H1 (cell line): Measurements from ENCODE around the gene WDR45B. TPM values are rescaled to one million over a fixed set of nuclear protein-coding genes. Genes with fewer than 3 reads are reported as not detected.

ENCODE experiments used
- CTCF ChIA-PET: fragments of 300-600 bp; sonication (Branson Sonifier 250); formaldehyde crosslinking; loops from one replicate; lab custom pipeline; 2021; ENCODE audit not compliant: partially characterized antibody; lab: Charles Lee
- POLR2A ChIA-PET: fragments of 300-600 bp; sonication (Branson Sonifier 250); formaldehyde crosslinking; loops from one replicate; lab custom pipeline; 2021; ENCODE audit warnings: inconsistent platforms; ENCODE audit not compliant: partially characterized antibody; lab: Charles Lee
- DNase-seq, 2 experiments: peaks; one replicate each; pipeline versions ENCODE4 v3.0.0 to v3.0.0-alpha.2; 2010 to 2022; ENCODE audit warnings: low spot score in 2 of 2, low read depth in 1 of 2, mixed read lengths in 1 of 2
- FAIRE-seq: peaks from 2 replicates; lab custom pipeline; 2011; peaks lifted over from hg19 to GRCh38; lab: Jason Lieb, UNC
- H2AFZ ChIP-seq: 2 replicates; pipeline ENCODE4 v1.8.1; 2012; ENCODE audit warnings: low read length, inconsistent platforms
- H2AK5ac ChIP-seq: 2 replicates; pipeline ENCODE4 v1.6.1; 2013; ENCODE audit warnings: low read depth, low read length
- H2BK120ac ChIP-seq: replicated peaks from 2 replicates; pipeline ENCODE3; 2013; ENCODE audit warnings: low read depth, low read length, inconsistent platforms
- H2BK12ac ChIP-seq: 2 replicates; pipeline ENCODE4 v1.6.1; 2013; ENCODE audit warnings: low read depth, low read length
- H2BK15ac ChIP-seq: 2 replicates; pipeline ENCODE4 v1.6.1; 2013; ENCODE audit warnings: low read length
- H2BK20ac ChIP-seq: 2 replicates; pipeline ENCODE4 v1.6.1; 2013; ENCODE audit warnings: low read length
- H2BK5ac ChIP-seq: 2 replicates; pipeline ENCODE4 v1.6.1; 2013; ENCODE audit warnings: low read depth, low read length
- H3K14ac ChIP-seq: 2 replicates; pipeline ENCODE4 v1.6.1; 2013; ENCODE audit warnings: inconsistent platforms; ENCODE audit not compliant: insufficient read length
- H3K18ac ChIP-seq: 2 replicates; pipeline ENCODE4 v1.6.1; 2013; ENCODE audit warnings: low read length; ENCODE audit errors: extremely low read depth
- H3K23ac ChIP-seq: 2 replicates; pipeline ENCODE4 v1.6.1; 2013; ENCODE audit warnings: inconsistent platforms; ENCODE audit not compliant: insufficient read length
- H3K23me2 ChIP-seq: 2 replicates; pipeline ENCODE4 v1.6.1; 2013; ENCODE audit warnings: low read depth, low read length
- H3K27ac ChIP-seq: 2 replicates; pipeline ENCODE4 v1.6.1; 2011; ENCODE audit warnings: low read depth, low read length, inconsistent platforms
- H3K27me3 ChIP-seq, 4 experiments: replicated peaks in 1 of 4; 1 replicate in 1 of 4; 2 replicates in 3 of 4; pipeline versions ENCODE4 v1.6.1 to v1.8.1; 2011 to 2013; ENCODE audit warnings: low read length in 3 of 4, mild to moderate bottlenecking in 3 of 4, inconsistent platforms in 2 of 4, mixed read lengths in 2 of 4, moderate library complexity in 1 of 4; ENCODE audit not compliant: control insufficient read depth in 3 of 4, insufficient read depth in 3 of 4; ENCODE audit errors: extremely low read depth in 1 of 4
- H3K36me3 ChIP-seq, 4 experiments: 2 replicates each; pipeline versions ENCODE4 v1.6.1 to v1.8.1; 2011 to 2013; ENCODE audit warnings: mild to moderate bottlenecking in 4 of 4, low read length in 3 of 4, moderate library complexity in 2 of 4, control low read depth in 1 of 4, inconsistent platforms in 1 of 4; ENCODE audit not compliant: insufficient read depth in 4 of 4, control insufficient read depth in 2 of 4
- H3K4ac ChIP-seq: replicated peaks from 2 replicates; pipeline ENCODE3; 2013; ENCODE audit warnings: low read length, low read depth, mixed read lengths, inconsistent platforms; ENCODE audit not compliant: insufficient read length
- H3K4me1 ChIP-seq, 4 experiments: replicated peaks in 1 of 4; 1 replicate in 1 of 4; 2 replicates in 3 of 4; pipeline versions ENCODE4 v1.6.1 to v1.8.1; 2011 to 2013; ENCODE audit warnings: low read length in 3 of 4, inconsistent platforms in 2 of 4, mixed read lengths in 1 of 4; ENCODE audit not compliant: insufficient read depth in 4 of 4, control insufficient read depth in 3 of 4
- H3K4me2 ChIP-seq, 2 experiments: 2 replicates each; pipeline versions ENCODE4 v1.6.1 to v1.8.1; 2011 to 2013; ENCODE audit warnings: low read depth in 2 of 2, low read length in 2 of 2, control low read depth in 1 of 2, inconsistent platforms in 1 of 2, mild to moderate bottlenecking in 1 of 2; ENCODE audit not compliant: insufficient read depth in 1 of 2
- H3K4me3 ChIP-seq, 4 experiments: fragments of 200-600, 300-600 bp in 1 of 4; sonication (generic), shearing (Covaris generic), sonication (Bioruptor Twin) in 1 of 4; 2 replicates each; pipeline versions ENCODE4 v1.5.1 to v1.8.1; 2011 to 2016; ENCODE audit warnings: low read length in 4 of 4, low read depth in 3 of 4, control low read depth in 2 of 4, inconsistent platforms in 2 of 4, mild to moderate bottlenecking in 2 of 4, mixed read lengths in 1 of 4, moderate library complexity in 1 of 4; ENCODE audit not compliant: insufficient read depth in 2 of 4; ENCODE audit errors: extremely low read depth in 1 of 4
- H3K56ac ChIP-seq: replicated peaks from 2 replicates; pipeline ENCODE3; 2013; ENCODE audit warnings: low read depth, mild to moderate bottlenecking, mixed read lengths, low read length, inconsistent platforms; ENCODE audit not compliant: insufficient read length
- H3K79me1 ChIP-seq: 2 replicates; pipeline ENCODE4 v1.6.1; 2013; ENCODE audit warnings: low read depth, low read length, control low read depth
- H3K79me2 ChIP-seq, 2 experiments: 2 replicates each; pipeline versions ENCODE4 v1.6.1 to v1.8.1; 2012 to 2013; ENCODE audit warnings: low read length in 2 of 2, mild to moderate bottlenecking in 2 of 2, inconsistent platforms in 1 of 2; ENCODE audit not compliant: insufficient read depth in 2 of 2, control insufficient read depth in 1 of 2
- H3K9ac ChIP-seq, 4 experiments: replicated peaks in 1 of 4; 1 replicate in 1 of 4; 2 replicates in 3 of 4; pipeline versions ENCODE4 v1.6.1 to v1.8.1; 2011 to 2013; ENCODE audit warnings: low read depth in 3 of 4, low read length in 3 of 4, control low read depth in 2 of 4, mild to moderate bottlenecking in 2 of 4, moderate library complexity in 2 of 4, inconsistent platforms in 1 of 4; ENCODE audit errors: extremely low read depth in 1 of 4
- H3K9me3 ChIP-seq, 2 experiments: 2 replicates each; pipeline versions ENCODE4 v1.6.1 to v1.8.1; 2012 to 2013; ENCODE audit warnings: mild to moderate bottlenecking in 2 of 2, moderate library complexity in 2 of 2, control low read depth in 1 of 2, inconsistent platforms in 1 of 2, low read depth in 1 of 2, low read length in 1 of 2, mixed read lengths in 1 of 2; ENCODE audit not compliant: insufficient read depth in 2 of 2
- H4K20me1 ChIP-seq, 2 experiments: replicated peaks in 1 of 2; 2 replicates each; pipeline versions ENCODE3 to v1.8.1; 2011 to 2013; ENCODE audit warnings: inconsistent platforms in 2 of 2, low read length in 2 of 2, mild to moderate bottlenecking in 1 of 2; ENCODE audit not compliant: insufficient read depth in 2 of 2, control insufficient read depth in 1 of 2
- H4K5ac ChIP-seq: 2 replicates; pipeline ENCODE4 v1.6.1; 2013; ENCODE audit warnings: low read length, low read depth, mixed read lengths, inconsistent platforms; ENCODE audit not compliant: insufficient read length
- H4K8ac ChIP-seq: 2 replicates; pipeline ENCODE4 v1.8.0; 2013; ENCODE audit warnings: mild to moderate bottlenecking, moderate library complexity, low read length, inconsistent platforms; ENCODE audit not compliant: insufficient read depth; ENCODE audit errors: extremely low read depth
- H4K91ac ChIP-seq: replicated peaks from 2 replicates; pipeline ENCODE3; 2013; ENCODE audit warnings: low read length, mixed read lengths, inconsistent platforms; ENCODE audit not compliant: insufficient read length
- EGR1 ChIP-seq: IDR thresholded peaks from 2 replicates; pipeline ENCODE4 v1.6.1; 2011; ENCODE audit warnings: low read depth, low read length, borderline replicate concordance
- EZH2 ChIP-seq: fragments of 200-600 bp; sonication (generic); IDR thresholded peaks from 2 replicates; pipeline ENCODE4 v1.7.1; 2012; ENCODE audit warnings: low read depth, mild to moderate bottlenecking, moderate library complexity, low read length, inconsistent platforms; ENCODE audit not compliant: severe bottlenecking
- SP1 ChIP-seq: IDR thresholded peaks from 2 replicates; pipeline ENCODE4 v1.6.1; 2011; ENCODE audit warnings: low read depth, low read length
- WGBS, 2 experiments: shearing (Covaris generic) in 1 of 2; methylation state at CpG; one replicate each; pipeline versions ENCODE4 v1.1.6 to v1.1.7; 2013 to 2015; ENCODE audit warnings: low lambda C conversion rate in 2 of 2, mixed read lengths in 2 of 2, inconsistent platforms in 1 of 2, low coverage in 1 of 2, missing lambda C conversion rate in 1 of 2; ENCODE audit not compliant: insufficient replicate concordance in 2 of 2, insufficient coverage in 1 of 2, insufficient read length in 1 of 2; ENCODE audit errors: extremely low coverage in 1 of 2, missing lambda C conversion rate in 1 of 2; 5-methylcytosine and 5-hydroxymethylcytosine counted together
- polyA plus RNA-seq, 7 experiments: library from polyadenylated mRNA; depleted of rRNA in 3 of 7; stranded (reverse) in 5 of 7; unstranded in 2 of 7; fragments of >200 nt in 5 of 7; fragments of 200-250 nt in 2 of 7; gene quantifications; 1 replicate in 5 of 7; 2 replicates in 1 of 7; 4 replicates in 1 of 7; pipeline versions ENCODE4 v1.2.1 to v1.2.3, GENCODE V29; 2011 to 2013; ENCODE audit warnings: missing spikeins in 2 of 7, mixed read lengths in 2 of 7
- total RNA-seq: library from RNA; stranded (reverse); fragmentation: NEBNext Ultra II Directional; extraction: Animal tissue kit (Norgen Biotek cat#: 25700); gene quantifications from 2 replicates; pipeline ENCODE4 v1.2.1, GENCODE V29; 2021
- TF ChIP-seq, protein P1 (sequence below): IDR thresholded peaks from 2 replicates; pipeline ENCODE4 v1.6.1; 2011; ENCODE audit warnings: low read depth, mild to moderate bottlenecking, low read length; ENCODE audit not compliant: insufficient read depth
- TF ChIP-seq, protein P2 (sequence below), 3 experiments: IDR thresholded peaks; 1 replicate in 2 of 3; 2 replicates in 1 of 3; pipeline versions ENCODE4 v1.5.1 to v1.6.1; 2011; ENCODE audit warnings: low read length in 3 of 3, mild to moderate bottlenecking in 3 of 3, inconsistent platforms in 2 of 3, low read depth in 1 of 3, moderate library complexity in 1 of 3; ENCODE audit not compliant: insufficient read depth in 1 of 3; ENCODE audit errors: control extremely low read depth in 1 of 3

The WDR45B gene
- total and polyA plus RNA-seq, 2 of the 8 experiments (the other 6 are each of a cell fraction or from before 2014, with no cell fraction given), result 82.0 to 100 TPM

DNA sequence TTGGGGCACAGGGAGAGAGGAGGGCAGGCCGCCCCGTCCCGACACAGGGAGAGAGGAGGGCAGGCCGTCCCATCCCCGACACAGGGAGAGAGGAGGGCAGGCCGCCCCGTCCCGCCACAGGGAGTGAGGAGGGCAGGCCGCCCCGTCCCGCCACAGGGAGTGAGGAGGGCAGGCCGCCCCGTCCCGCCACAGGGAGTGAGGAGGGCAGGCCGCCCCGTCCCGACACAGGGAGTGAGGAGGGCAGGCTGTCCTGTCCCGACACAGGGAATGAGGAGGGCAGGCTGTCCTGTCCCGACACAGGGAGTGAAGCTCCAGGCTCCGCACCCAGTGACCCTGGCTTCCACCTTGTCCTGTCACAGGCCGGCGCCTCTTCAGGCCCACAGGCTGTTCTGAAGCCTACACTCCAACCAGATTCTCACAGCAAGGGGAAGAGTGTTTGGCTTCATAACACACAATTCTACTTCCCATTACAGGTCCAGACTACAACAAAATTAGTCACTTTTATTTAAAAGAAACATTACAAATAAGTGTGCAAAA is 34.1 kb downstream of the WDR45B start:
- Histone ChIP-seq H2BK20ac (no peak overlapping the region), H4K5ac (no peak overlapping the region), H2AK5ac (no peak overlapping the region), H3K79me1 (no peaks in the 10 kb centered on the region), H2BK12ac (no peak overlapping the region), H3K9me3 (no peaks in the 10 kb centered on the region), H3K56ac (no peak overlapping the region), H2AFZ (no peak overlapping the region), H3K36me3 (peaks cover 9 to 40% (median 28%) of the 10 kb centered on the region in 4 experiments; a peak in 7 of 8 replicates), H3K4me3 (no peak overlapping the region), H3K23ac (no peak overlapping the region), H3K79me2 (no peaks in the 10 kb centered on the region), H2BK120ac (no peak overlapping the region), H3K27me3 (no peaks in the 10 kb centered on the region), H3K4ac (no peak overlapping the region), H3K27ac (no peak overlapping the region), H4K91ac (no peak overlapping the region), H4K20me1 (peaks cover 4 to 6% of the 10 kb centered on the region in 2 experiments), H3K4me2 (no peak overlapping the region), H3K4me1 (0 out of 7 replicates have a peak, but pooled peaks cover 0 to 1% (median 0%) of the 10 kb centered on the region in 4 experiments), H2BK15ac (no peak overlapping the region), H2BK5ac (no peak overlapping the region), H4K8ac (no peak overlapping the region), H3K23me2 (no peaks in the 10 kb centered on the region), H3K14ac (no peak overlapping the region), H3K18ac (no peak overlapping the region), H3K9ac (0 out of 7 replicates have a peak overlapping the region, but pooled peaks of 1 of the 4 experiments have one; percentile 1)
- CTCF ChIA-PET, result interaction anchor here (0.6 to 3.8 kb wide), 5 partner anchors 11 to 585 kb away, joined by 3 to 18 read pairs (median 3); no protein-coding TSS in a partner anchor
- WGBS, 2 experiments, result 76% methylated on average over 4 of the region's 22 CpGs; no CpG with 5 or more reads in 1 of the 2 experiments
- TF ChIP-seq EZH2 (no peak), EGR1 (no peak), SP1 (no peak)
- TF ChIP-seq, protein P1, sequence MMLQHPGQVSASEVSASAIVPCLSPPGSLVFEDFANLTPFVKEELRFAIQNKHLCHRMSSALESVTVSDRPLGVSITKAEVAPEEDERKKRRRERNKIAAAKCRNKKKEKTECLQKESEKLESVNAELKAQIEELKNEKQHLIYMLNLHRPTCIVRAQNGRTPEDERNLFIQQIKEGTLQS, result no peak
- TF ChIP-seq, protein P2, sequence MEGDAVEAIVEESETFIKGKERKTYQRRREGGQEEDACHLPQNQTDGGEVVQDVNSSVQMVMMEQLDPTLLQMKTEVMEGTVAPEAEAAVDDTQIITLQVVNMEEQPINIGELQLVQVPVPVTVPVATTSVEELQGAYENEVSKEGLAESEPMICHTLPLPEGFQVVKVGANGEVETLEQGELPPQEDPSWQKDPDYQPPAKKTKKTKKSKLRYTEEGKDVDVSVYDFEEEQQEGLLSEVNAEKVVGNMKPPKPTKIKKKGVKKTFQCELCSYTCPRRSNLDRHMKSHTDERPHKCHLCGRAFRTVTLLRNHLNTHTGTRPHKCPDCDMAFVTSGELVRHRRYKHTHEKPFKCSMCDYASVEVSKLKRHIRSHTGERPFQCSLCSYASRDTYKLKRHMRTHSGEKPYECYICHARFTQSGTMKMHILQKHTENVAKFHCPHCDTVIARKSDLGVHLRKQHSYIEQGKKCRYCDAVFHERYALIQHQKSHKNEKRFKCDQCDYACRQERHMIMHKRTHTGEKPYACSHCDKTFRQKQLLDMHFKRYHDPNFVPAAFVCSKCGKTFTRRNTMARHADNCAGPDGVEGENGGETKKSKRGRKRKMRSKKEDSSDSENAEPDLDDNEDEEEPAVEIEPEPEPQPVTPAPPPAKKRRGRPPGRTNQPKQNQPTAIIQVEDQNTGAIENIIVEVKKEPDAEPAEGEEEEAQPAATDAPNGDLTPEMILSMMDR (IDR thresholded peaks at IDR 0.05; ENCODE audit: control extremely low read depth in 1 of 3, insufficient read depth in 1 of 3, low read depth in 1 of 3, low read length in 3 of 3), result 0 out of 4 replicates have a peak, but pooled peaks of 1 of the 3 experiments have one; percentile 13
- FAIRE-seq (no peak), DNase-seq (no peak)
- POLR2A ChIA-PET, result interaction anchor here (0.6 to 1.2 kb wide), 3 partner anchors 15 to 236 kb away, joined by 3 to 6 read pairs (median 3); no protein-coding TSS in a partner anchor
